ENCODE results near the gene FILIP1L. TPM values are rescaled to one million over a fixed set of nuclear protein-coding genes. Genes with fewer than 3 reads are reported as not detected.
A peak's percentile ranks its signal among the peaks of the same experiment; 100 is the strongest.

The FILIP1L gene
- total RNA-seq, 1 donor from 2014 or later, result 1.5 TPM

DNA sequence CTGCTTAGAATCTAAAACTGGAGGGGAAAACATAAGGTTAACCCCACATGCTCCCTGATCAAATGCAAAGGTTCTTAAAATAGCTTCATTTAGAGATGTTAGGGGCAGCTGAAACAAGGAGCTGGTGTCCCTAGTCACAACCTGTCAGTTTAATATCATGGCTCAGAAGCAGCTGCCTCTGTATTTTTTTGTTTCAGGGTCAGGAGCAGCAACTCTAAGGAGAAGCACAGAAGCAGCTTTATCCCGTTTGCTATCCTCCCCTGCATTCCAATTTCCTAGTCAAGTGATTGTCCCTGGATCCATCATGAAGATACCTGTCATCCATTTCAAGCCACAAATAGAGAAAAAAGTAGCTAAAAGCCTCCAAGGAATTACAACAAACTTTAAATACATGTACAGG is 4.1 kb downstream of the FILIP1L start:
- intact Hi-C loops (cut with micrococcal nuclease), result no loop called here
- H3K36me3 Mint-ChIP-seq (ENCODE audit: low read depth), result peaks cover 2% of the 10 kb centered on the region
- H3K9me3 Mint-ChIP-seq, result no peaks in the 10 kb centered on the region
- ChIA-PET CTCF (no interaction called here), POLR2A (interaction anchor here (1.1 kb wide), 1 partner anchor 12 kb away, joined by 5 read pairs; no protein-coding TSS in a partner anchor)
- H3K4me1 Mint-ChIP-seq, result peaks cover 17% of the 10 kb centered on the region
- ATAC-seq (ENCODE audit: low read depth) (no peak), DNase-seq (no peak)
- no peaks in the 10 kb centered on the region for H3K27me3 Mint-ChIP-seq
- H3K27ac Mint-ChIP-seq, result no peak overlapping the region
- H3K4me3 Mint-ChIP-seq, result no peak overlapping the region
- TF ChIP-seq, protein P1, sequence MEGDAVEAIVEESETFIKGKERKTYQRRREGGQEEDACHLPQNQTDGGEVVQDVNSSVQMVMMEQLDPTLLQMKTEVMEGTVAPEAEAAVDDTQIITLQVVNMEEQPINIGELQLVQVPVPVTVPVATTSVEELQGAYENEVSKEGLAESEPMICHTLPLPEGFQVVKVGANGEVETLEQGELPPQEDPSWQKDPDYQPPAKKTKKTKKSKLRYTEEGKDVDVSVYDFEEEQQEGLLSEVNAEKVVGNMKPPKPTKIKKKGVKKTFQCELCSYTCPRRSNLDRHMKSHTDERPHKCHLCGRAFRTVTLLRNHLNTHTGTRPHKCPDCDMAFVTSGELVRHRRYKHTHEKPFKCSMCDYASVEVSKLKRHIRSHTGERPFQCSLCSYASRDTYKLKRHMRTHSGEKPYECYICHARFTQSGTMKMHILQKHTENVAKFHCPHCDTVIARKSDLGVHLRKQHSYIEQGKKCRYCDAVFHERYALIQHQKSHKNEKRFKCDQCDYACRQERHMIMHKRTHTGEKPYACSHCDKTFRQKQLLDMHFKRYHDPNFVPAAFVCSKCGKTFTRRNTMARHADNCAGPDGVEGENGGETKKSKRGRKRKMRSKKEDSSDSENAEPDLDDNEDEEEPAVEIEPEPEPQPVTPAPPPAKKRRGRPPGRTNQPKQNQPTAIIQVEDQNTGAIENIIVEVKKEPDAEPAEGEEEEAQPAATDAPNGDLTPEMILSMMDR (IDR thresholded peaks at IDR 0.05), result no peak

DNA sequence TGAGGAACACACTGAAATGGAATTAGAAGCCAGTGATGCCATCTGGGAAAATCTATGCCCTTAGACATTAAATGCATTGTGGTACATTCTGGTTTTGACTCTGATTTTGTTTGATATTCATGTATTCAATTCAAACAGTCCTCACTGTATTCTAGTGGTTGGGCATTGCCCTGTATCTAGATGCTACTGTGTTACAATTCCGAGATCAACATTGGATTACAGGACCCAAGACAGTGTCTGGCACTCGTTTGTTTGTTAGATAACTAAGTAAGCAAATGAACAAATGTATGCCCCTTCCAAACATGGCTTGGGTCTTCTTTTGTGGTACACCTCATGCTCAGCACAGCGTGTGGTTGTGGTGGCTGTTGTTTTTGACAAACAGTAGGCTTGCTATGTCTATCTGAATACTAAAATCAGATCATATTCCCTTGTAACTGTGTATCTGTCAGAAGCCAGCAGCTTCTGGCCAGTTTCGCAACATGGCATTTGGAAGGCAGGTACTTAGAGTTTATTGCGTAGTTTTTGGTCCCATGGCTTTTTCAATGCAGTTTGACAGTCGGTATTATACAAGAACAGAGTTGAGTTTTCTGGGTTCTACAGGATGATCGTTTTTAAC is 5.7 kb downstream of the FILIP1L start:
- no peaks in the 10 kb centered on the region for H3K27me3 Mint-ChIP-seq
- POLR2A ChIA-PET, result no interaction called here
- no peaks in the 10 kb centered on the region for H3K9me3 Mint-ChIP-seq
- TF ChIP-seq, protein P1 (IDR thresholded peaks at IDR 0.05), result no peak
- intact Hi-C loops (cut with micrococcal nuclease), result no loop called here
- DNase-seq (no peak), ATAC-seq (ENCODE audit: low read depth) (no peak)
- no peaks in the 10 kb centered on the region for H3K36me3 Mint-ChIP-seq (ENCODE audit: low read depth)
- no peak overlapping the region for H3K27ac Mint-ChIP-seq
- peaks cover 33% of the 10 kb centered on the region for H3K4me1 Mint-ChIP-seq
- no peak overlapping the region for H3K4me3 Mint-ChIP-seq
- CTCF ChIA-PET, result no interaction called here

DNA sequence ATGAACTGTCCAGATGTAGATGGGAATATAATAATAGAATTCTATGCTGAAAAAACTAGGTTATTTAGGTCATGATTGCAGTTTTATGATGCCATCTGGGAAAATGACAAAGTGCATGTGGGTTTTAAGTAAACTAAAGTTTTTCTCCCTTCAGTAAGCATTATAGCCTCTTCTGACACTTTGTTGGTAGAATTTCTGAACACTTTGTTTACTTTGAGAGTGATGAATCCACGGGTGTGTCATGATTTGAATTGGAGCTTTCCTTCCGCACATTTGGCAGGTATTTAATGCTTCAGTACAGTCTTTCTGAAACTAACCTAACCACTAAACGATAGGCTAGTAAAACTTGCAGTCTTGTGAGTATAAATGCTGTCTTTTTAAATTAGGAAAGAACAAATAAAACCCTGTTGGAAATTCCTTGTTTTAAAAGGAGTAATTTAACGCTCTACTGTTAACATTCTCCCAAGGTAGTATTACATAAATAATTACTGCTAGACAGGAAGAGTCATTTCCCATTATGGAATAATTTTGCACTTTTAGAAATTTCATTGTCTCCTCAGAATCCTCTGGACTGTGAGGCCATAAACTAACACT is 7.0 kb downstream of the FILIP1L start:
- no peaks in the 10 kb centered on the region for H3K36me3 Mint-ChIP-seq (ENCODE audit: low read depth)
- ChIA-PET POLR2A (no interaction called here), CTCF (no interaction called here)
- no peak overlapping the region for H3K27ac Mint-ChIP-seq
- intact Hi-C loops (cut with micrococcal nuclease), result no loop called here
- H3K27me3 Mint-ChIP-seq, result no peaks in the 10 kb centered on the region
- no peak for DNase-seq
- H3K9me3 Mint-ChIP-seq, result no peaks in the 10 kb centered on the region
- no peak for ATAC-seq (ENCODE audit: low read depth)
- no peak overlapping the region for H3K4me3 Mint-ChIP-seq
- peaks cover 45% of the 10 kb centered on the region for H3K4me1 Mint-ChIP-seq
- TF ChIP-seq, protein P1 (IDR thresholded peaks at IDR 0.05), result no peak

DNA sequence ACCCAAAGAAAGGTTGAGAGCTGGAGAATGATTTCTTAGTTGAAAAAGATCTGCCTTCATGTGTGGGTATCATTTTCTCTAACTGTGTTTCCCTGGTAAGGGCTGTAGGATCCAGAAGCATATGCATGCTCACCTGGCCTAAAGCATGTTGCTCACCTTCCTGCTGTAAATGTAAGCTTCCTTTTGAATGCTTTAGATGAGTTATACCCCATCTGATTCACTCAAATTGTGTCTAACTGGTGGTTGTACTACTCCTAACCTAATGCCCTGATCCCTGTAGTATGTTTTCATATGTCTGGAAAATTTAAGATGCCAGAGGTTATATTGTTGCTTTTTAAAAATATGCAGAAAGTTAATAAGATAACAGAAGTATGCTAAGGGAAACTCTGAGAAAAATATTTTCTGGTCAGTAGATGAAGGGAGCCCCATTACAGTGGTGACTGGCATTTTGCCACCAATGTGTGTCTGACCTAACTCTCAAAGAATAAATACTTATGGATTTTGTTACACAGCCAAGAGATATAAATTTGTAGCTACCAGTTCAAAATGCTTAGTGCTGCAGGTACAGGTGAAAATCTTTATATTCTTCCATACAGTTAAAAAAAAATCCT is 7.7 kb downstream of the FILIP1L start:
- H3K4me3 Mint-ChIP-seq, result no peak overlapping the region
- intact Hi-C loops (cut with micrococcal nuclease), result no loop called here
- H3K27me3 Mint-ChIP-seq, result no peaks in the 10 kb centered on the region
- peaks cover 47% of the 10 kb centered on the region for H3K4me1 Mint-ChIP-seq
- ATAC-seq (ENCODE audit: low read depth) (no peak), DNase-seq (no peak)
- ChIA-PET POLR2A (no interaction called here), CTCF (interaction anchor here (1.2 kb wide), 1 partner anchor 38 kb away, joined by 3 read pairs; no protein-coding TSS in a partner anchor)
- no peaks in the 10 kb centered on the region for H3K36me3 Mint-ChIP-seq (ENCODE audit: low read depth)
- TF ChIP-seq, protein P1 (IDR thresholded peaks at IDR 0.05), result no peak
- H3K27ac Mint-ChIP-seq, result peak overlapping the region; percentile 36
- H3K9me3 Mint-ChIP-seq, result no peaks in the 10 kb centered on the region

DNA sequence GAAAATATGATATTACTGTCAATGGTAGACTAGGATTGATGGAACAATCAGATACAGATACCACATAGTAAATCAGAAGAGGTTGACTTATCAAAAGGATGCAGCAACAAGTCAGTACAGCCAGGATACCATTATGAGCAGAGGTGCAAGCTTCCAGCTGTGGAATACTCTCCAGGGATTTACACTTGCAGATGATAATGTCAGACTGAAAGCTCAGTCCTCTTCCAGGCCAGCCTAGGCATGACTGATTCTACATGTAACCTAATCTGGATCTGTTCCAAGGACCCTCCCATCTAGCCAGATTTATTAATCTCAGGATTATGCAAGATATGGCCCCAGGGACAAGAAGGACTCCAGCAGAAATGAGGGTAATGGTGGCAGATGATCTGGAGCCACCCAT is 8.2 kb downstream of the FILIP1L start:
- ATAC-seq (ENCODE audit: low read depth) (no peak), DNase-seq (no peak)
- CTCF ChIA-PET, result interaction anchor here (1.2 kb wide), 1 partner anchor 37 kb away, joined by 3 read pairs; no protein-coding TSS in a partner anchor
- no peaks in the 10 kb centered on the region for H3K27me3 Mint-ChIP-seq
- TF ChIP-seq, protein P1 (IDR thresholded peaks at IDR 0.05), result no peak
- POLR2A ChIA-PET, result no interaction called here
- H3K36me3 Mint-ChIP-seq (ENCODE audit: low read depth), result peaks cover 1% of the 10 kb centered on the region
- peaks cover 2% of the 10 kb centered on the region for H3K9me3 Mint-ChIP-seq
- intact Hi-C loops (cut with micrococcal nuclease), result no loop called here
- peak overlapping the region; percentile 36 for H3K27ac Mint-ChIP-seq
- H3K4me1 Mint-ChIP-seq, result peaks cover 48% of the 10 kb centered on the region
- H3K4me3 Mint-ChIP-seq, result no peak overlapping the region
